Measurements from ENCODE around the gene ZFP82. TPM values are rescaled to one million over a fixed set of nuclear protein-coding genes. Genes with fewer than 3 reads are reported as not detected.

Gene ZFP82
- 3.7 and 5.4 TPM in 2 replicates for total RNA-seq

DNA sequence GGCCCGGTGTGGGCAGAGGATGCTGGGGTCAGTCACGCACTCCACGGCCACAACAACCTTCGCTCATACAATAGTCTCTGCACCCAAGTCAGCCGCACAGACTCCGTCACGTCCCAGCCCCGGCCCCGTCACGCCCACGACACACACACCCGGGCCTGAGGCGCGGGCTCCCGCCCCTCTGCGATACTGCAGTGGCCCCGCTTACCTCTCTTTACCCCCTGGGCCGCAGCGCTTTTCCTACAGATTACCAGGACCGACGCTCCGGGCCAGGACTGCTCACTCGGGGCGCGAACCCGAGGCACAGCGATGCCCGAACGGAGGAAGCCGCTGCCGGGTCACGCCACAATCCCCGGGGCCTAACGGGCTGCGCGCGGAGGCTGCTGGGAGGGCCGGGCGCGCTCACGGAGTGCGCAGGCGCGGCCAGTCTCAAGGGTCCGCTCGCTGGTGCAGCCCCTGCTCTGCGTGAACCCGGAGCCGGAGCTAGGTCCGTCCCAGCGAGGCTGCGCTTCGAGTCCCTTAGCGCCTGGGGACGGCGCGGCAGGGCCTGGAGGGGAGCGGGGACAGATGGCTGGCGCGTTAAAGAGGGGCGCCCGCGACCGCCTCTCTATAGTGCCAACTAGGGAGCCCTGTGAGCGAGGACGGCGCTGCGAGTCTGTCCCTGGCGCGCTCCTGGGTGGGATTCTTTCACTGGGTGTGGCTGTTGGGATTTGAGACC, at the start of gene ZFP82:
Gene ZFP82, minus strand, starts transcription at position 358 of the 715 bp plus-strand sequence. CDS start 8,855 bp downstream, outside the sequence.

DNA sequence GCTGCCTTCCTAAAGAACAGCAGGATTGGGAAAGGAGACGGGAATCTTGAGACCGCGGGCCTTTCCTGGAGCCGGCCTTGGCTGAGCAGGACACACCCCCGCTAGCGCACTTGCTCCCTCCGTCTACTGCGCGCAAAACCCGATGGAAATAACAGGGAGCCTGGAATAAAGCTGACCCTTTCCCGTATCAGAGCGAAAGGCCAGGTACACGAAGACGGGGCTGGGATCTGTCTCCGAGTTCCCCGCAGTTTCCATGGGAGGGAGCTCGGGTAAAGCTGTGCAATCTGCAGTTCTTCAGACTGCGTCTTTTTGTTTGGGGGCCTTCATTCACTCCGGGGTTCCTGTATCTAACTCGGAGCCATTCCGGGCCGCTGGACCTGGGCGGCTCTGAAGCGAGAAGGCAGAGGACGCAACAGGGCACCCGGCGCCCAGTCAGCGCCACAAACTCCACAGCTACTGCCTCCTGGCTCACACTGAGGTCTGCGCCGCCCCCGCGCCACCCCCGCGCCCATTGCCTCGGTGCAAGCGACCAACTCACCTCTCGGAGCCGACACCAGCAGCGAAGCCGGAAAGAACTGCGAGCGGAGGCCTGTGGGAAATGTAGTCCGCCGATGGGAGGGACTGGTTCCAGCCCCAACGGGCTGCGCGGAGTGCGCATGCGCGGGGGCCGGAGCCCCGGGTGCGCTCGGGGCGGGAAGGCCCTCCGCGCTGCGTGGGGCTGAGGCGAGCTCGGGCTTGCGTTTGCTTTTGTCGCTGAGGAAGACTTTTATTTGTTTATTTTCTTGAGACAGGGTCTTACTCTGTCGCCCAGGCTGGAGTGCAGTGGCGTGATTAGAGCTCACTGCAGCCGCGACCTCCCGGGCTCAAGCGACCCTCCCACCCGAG, 39.6 kb downstream of the ZFP82 start, which contains the start of gene ZFP14:
Gene ZFP14, minus strand, starts transcription at position 577 of the 885 bp plus-strand sequence. CDS start 11,309 bp downstream, outside the sequence.

Other genes with a start within 250 kb of the ZFP82 start
- 4.6 and 5.6 TPM in 2 replicates for gene ZNF565, start 204.0 kb downstream of the ZFP82 start, total RNA-seq
- 71.9 and 75.8 TPM in 2 replicates for gene ZNF146, start 203.5 kb downstream of the ZFP82 start, total RNA-seq
- 3.8 and 4.1 TPM in 2 replicates for gene ZFP14, start 39.4 kb downstream of the ZFP82 start, total RNA-seq
- gene ZNF566, start 70.9 kb upstream of the ZFP82 start, total RNA-seq: 7.7 and 8.1 TPM in 2 replicates
- gene ZNF260, start 109.6 kb upstream of the ZFP82 start, total RNA-seq: 8.4 and 11.9 TPM in 2 replicates
- 7.0 and 8.0 TPM in 2 replicates for gene ZNF529, start 154.6 kb upstream of the ZFP82 start, total RNA-seq
- 6.4 and 7.0 TPM in 2 replicates for gene ZNF382, start 186.7 kb upstream of the ZFP82 start, total RNA-seq
- 9.4 and 13.3 TPM in 2 replicates for gene ZNF461, start 248.2 kb upstream of the ZFP82 start, total RNA-seq